GM18520 (cell line): Measurements from ENCODE around the gene SLC3A2.
"Not testable (repeated sequence)": the region's sequence is repeated elsewhere in the genome, so short reads cannot be mapped to it uniquely, and the experiment has no call there.

Experiments used
- ATAC-seq: cut with Tn5 transposase; IDR thresholded peaks from one replicate; pipeline ENCODE4 v1.9.1; 2021; ENCODE audit not compliant: unreplicated experiment

SLC3A2 gene

DNA sequence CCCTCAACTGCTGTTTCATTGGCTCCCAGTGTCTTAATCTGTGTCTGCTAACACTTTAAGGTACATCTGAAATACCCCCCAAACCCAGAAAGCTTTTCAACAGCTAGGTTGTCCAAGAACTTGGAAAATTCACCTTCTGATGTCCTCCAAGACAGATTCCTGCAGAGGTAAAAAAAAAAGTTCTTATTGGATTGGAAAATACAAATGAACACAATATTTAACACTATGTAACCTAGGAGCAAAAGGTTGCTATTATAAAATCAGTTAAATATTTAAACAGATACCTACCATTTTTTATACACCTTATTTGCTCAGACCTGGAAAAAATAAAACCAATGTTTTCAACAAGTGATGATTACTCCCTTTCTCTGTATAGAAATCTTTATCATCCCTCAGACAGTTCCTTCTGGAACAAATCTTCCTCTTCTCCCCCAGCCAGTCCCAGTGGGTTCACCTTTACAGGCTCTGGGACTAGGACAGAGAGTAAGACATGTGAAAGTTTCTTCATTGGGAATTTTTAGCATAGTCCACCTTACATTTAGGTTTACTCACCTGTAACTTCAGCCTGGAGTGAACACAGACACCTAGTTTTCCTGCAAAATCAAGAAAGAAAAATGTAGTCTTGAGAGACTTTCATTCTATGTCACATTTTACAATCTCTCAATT, 28.0 kb upstream of the SLC3A2 start:
- ATAC-seq = no peak

DNA sequence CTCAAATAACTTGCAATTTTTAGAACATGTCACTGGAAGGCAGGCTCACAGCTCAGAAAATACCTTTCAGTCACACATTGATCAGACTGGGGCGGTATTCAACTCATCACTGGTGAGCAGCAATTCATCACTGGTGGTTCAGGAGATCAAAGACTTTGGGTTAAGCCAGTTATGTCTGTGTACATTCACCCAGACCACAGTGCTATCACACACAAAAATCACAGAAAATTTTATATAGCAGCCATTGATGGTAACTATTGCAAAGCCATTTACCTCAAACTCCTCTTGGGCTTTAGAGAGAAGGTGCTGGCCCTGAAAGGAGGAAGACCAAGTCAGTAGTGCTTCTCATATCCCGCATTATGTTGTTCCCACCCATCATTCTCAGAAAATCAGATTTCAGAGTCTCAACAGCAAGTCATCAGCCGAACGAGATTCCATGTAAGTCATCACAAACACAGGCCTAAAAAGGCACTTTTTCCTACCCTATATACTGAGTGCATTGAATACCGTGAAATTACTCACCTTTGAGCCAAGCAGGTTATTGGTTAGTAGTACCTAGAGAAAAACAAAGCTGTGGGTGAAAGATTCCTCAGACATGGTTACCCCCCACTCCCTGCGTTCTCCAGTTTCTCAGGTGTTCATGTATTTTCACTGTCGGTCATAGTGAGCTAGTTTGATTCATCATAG, 27.3 kb upstream of the SLC3A2 start:
- ATAC-seq = no peak

DNA sequence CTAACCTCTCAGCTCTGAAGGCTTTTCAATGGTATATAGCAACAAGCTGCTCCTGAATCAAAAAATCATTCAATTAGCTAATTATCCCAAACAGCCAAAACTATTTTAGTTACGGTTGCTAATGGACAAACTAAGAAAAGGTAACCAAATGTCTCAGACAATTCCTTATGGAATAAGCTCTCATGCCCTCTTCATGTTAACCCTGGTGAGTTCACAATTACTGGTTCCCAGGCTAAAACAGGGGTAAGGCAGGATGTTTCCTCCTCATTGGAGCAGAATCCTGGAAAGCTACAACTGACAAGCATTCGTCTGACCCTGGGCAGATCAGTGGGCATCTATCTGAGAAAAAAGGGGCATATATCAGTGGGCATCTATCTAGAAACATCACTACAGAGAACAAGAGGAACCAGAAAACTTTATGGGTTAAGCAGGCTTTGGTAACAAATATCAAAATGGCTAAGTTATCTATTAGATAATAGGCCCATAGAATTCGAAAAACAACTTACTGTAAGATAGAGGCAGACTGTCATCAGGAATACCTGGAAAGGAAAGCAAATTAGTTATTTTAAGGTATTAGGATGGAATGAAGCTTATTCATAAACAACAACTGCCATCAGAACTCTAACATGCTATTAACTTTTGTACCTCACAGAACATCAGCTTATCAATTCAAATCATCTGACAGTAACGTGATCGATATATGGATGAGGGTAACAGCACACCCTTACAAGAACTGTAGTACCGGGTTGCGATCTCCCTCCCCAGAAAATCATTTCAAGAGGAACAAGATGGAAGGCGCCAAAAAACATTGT, 26.5 kb upstream of the SLC3A2 start:
- ATAC-seq = no peak

DNA sequence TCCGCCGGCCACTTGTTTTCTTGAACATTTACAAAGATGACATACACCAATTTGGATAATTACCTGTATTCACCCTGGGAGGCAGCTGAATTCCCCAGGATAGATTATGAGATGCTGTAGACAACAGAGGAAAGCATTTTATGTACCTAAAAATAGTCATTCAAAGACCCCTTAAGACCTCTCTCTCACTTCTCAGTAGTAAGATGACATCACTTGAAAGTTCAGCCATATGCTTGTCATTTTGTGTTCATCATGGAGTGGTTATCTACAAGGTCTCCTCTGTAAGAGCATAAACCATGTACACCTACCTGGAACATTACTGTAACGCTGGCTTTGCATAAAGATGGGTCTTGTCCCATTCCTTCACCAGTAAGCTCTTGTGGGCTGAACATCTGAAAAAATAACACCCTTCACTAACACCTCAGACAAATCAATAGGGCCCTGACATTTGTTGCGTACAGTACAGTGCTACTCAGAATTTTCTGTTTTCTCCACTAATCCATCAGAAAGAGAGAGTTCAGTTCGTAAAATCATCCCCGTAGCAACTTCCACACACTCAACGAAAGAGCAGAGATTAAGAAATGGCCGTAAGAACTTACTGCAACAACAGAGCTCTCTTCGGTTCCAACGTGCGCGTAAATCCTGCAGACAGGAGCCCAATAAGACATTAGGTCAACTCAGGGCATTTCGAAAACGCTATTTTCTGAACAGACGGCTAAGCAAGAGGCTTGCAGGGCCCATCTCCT, 25.7 kb upstream of the SLC3A2 start:
- no peak for ATAC-seq

DNA sequence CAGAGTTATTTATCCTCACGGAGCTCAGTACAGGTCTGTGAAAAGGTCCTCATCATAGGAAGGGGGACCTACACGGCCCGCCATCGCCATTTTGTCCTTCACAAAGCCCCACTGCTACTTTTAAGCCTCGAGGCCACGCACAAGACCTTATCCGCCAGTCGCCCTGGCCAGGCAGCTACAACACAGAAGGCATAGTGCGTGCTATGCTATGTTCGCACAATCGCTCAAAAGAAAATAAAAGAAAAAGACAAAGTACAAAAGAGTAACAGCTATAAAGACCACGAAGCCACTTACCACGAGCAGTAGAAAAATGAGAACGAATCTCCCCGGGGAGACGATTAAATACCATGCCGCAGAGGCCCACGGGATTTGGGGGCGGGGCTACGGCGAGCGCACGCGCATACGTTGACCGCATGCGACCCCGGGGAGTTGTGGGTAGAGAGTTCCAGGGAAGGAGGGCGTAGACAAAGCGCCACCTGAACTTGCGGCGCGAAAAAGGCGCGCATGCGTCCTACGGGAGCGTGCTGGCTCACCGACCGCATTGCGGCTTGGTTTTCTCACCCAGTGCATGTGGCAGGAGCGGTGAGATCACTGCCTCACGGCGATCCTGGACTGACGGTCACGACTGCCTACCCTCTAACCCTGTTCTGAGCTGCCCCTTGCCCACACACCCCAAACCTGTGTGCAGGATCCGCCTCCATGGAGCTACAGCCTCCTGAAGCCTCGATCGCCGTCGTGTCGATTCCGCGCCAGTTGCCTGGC, 24.9 kb upstream of the SLC3A2 start:
- peak; percentile 87 for ATAC-seq

DNA sequence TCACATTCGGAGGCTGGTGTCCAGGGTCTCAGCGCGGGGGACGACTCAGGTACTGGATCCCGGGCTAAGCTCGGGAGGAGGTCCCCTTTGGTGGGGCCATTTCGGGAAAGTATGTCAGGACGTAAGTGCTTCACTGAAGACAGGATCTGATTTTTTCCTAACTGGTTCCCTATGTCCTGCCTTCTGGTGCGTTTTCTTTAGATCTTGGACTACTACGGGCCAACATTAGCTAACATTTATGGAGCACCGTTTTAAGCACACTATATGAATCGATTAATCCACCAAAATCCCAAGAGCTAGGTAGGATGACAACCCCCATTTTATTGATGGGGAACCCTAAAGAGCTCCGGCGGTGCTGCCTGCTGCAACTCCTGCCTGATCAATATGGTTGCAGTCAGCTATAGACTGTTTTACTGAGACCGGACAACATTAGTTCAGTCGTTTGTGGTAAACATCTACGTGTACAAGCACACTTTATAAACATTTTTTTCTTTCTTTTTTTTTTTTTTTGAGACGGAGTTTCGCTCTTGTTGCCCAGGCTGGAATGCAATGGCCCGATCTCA, 24.3 kb upstream of the SLC3A2 start:
- ATAC-seq = no peak

DNA sequence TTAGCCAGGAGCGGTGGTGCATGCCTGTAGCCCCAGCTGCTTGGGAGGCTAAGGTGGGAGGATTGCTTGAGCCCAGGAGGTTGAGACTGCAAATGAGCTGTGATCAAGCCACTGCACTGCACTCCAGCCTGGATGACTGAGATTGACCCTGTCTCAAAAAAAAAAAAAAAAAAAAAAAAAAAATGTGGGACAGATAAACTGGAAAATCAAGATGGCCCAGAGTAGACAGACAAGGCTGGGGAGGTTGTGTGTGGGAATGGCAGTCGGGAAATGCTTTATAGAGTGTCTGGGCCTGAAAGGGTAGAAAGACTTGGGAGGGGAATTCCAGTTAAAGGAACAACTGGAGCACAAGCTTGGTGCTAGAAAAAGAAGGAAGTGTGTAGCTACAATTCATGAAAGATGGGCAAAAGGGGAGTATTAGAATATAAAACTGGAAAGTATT, 23.1 kb upstream of the SLC3A2 start:
- ATAC-seq = no peak

DNA sequence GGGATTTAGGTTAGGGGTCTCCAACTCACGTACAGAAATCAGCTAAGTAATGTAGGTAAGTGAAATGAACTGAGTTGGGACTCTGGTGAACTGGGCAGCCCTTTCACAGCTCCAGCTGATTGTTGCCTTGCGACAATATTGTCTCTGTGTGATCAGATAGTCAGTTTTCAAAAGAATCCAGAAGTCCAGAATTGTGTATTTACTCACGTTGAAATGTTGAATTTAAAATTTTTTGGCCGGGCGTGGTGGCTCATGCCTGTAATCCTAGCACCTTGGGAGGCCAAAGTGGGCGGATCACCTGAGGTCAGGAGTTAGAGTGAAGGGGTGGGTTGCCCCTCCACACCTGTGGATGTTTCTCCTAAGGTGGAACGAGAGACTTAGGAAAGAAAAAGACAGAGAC, 22.5 kb upstream of the SLC3A2 start:
- no peak for ATAC-seq

DNA sequence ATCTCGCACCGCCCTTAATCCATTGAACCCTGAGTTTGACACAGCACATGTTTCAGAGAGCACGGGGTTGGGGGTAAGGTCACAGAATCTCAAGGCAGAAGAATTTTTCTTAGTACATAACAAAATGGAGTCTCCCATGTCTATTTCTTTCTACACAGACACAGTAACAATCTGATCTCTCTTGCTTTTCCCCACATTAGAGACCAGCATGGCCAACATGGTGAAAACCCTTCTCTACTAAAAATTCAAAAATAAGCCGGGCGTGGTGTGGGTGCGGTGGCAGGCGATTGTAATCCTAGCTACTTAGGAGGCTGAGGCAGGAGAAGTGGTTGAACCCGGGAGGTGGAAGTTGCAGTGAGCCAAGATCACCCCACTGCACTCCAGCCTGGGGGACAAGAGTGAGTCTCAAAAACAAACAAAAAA, 21.4 kb upstream of the SLC3A2 start:
- not testable (repeated sequence) for ATAC-seq

DNA sequence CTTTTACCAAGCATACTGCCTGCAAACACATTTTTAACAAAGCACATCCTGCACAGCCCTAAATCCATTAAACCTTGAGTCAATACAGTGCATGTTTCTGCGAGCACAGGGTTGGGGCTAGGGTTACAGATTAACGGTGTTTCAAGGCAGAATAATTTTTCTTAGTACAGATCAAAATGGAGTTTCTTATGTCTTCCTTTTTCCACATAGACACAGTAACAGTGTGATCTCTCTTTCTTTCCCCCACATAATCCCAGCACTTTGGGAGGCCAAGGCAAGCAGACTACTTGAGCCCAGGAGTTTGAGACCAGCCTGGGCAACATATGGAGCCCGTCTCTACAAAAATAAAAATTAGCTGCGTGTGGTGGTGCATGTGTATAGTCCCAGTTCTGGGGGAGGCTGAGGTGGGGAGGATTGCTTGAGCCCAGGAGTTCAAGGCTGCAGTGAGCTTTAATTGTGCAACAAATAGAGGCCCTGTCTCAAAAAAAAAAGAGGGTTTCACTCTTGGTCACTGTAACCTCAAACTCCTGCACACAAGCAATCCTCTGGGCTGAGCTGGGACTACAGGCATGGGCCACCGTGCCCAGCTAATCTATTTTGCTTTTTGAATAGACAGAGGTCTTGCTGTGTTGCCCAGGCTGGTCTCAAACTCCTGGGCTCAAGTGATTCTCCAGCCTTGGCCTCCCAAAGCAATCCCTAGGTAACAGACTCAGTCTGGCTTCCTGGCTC, 19.7 kb upstream of the SLC3A2 start:
- no peak for ATAC-seq

DNA sequence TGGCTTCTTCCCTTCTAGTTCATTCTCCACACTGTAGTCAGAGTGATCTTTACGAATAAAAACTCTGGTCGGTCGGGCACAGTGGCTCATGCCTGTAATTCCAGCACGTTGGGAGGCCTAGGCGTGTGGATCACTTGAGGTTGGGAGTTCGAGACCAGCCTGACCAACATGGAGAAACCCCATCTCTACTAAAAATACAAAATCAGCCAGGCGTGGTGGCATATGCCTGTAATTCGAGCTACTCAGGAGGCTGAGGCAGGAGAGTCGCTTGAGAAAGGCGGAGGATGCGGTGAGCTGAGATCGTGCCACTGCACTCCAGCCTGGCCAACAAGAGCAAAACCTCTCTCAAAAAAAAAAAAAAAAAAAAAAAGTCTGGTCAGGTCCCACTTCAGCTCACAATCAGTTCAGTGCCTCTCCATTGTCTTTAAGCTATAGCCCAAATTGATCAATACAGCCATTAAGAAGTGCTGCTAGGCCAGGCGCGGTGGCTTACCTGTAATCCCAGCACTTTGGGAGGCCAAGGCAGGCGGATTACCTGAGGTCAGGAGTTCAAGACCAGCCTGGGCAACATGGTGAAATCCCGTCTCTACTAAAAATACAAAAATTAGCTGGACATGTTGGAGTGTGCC, 19.0 kb upstream of the SLC3A2 start:
- ATAC-seq = not testable (repeated sequence)

DNA sequence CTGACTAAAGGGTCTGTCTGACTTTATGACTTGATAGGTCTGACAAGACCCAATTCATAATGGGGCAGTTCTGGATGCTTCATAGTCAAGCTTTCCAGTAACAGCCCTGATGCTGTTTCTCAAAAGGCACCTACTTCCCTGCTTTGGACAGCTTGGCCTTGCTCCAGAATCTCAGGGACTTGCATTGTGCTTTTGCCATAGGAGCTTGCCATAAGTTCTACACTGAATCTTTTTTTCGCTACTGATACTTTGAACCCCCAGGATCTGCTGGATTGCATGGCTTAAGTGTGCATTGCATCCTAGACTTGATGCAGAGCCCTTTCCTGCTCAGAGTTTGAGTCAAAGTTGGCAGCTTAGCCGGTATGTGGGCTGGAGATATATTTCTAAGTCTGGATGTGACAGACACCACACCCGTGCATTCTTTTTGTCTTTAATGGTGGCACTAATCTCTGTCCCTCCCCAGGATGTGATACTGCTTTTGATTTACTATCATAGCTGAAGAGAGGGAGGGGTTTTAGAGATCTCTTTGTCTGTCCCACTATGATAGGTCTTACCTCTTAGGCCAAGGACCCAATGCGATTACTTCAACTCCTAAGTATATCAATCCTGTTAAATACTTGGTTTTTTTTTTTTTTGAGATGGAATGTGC, 16.9 kb upstream of the SLC3A2 start:
- ATAC-seq = no peak

DNA sequence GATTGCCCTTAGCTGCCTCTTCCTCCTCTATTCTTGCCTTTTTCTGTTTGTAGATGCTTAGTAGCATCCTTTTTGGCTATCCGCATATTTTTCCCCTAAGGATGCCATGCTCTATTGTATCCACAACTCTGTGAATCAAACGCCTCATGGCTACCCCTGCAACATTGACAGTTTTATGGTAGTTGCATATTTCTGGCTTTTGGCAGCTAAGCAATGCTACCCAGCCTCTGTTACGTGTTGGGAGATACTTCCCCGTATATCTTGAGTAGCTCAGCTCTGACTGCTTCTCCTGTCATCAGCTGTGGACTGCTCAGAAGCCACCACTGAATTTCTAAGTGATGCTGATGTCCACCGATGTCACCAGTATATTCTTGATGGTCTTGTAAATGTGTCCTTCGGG, 15.1 kb upstream of the SLC3A2 start:
- no peak for ATAC-seq

DNA sequence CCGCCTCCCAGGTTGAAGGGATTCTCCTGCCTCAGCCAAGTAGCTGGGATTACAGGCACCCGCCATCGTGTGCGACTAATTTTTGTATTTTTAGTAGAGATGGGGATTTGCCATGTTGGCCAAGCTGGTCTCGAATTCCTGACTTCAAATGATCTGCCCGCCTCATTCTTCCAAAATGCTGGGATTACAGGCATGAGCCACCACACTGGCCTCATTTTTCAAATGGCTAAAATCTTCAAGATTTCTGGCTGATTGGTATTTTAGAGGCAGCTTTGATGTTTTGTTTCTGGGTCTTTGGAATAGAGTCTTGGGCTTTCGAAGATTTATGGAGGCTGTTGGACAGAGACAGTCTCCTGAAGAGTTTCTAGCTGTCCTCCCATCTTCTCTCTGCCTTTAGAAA, 5.8 kb upstream of the SLC3A2 start:
- no peak for ATAC-seq

DNA sequence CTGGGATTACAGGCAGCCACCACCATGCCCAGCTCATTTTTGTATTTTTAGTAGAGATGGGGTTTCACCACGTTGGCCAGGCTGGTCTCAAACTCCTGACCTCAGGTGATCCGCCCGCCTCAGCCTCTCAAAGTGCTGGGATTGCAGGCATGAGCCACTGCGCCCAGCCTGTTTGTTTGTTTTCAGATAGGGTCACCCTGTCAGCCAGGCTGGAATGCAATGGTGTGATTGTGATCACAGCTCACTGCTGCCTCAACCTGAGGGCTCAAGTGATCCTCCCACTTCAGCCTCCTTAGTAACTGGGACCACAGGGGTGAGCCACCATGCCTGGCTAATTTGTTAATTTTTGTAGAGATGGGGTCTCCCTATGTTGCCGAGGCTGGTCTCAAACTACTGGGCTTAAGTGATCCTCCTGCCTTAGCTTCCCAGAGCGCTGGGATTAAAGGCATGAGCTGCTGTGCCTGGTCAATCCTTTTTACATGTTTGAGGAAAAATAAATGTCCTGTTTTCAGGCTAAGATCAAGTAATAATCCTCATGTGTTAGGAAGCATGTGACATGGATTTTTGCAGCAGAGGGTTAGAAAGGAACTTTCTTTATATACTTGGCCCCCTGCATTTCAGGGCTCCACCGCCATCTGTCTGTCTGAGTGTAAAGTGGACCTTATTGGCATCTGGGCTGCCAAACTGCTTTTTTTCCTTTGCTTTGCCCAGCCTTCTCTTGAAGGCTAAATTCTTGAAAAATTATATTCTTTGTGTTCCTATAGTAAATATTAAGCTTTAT, 4.8 kb upstream of the SLC3A2 start:
- ATAC-seq = no peak

DNA sequence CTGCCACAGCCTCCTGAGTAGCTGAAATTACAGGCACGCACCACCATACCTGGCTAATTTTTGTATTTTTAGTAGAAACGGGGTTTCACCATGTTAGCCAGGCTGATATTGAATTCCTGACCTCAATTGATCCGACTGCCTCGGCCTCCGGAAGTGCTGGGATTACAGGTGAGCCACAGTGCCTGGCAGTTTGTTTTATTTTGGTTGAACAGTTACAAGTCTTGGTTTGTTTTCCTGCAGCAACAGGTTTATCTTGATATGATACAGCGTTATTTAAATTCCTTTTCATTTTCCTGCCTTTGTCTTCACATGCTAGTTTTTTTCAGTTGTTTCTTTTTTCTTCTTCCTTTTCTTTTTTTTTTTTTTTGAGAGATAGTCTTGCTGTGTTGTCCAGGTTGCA, 4.0 kb upstream of the SLC3A2 start:
- no peak for ATAC-seq

DNA sequence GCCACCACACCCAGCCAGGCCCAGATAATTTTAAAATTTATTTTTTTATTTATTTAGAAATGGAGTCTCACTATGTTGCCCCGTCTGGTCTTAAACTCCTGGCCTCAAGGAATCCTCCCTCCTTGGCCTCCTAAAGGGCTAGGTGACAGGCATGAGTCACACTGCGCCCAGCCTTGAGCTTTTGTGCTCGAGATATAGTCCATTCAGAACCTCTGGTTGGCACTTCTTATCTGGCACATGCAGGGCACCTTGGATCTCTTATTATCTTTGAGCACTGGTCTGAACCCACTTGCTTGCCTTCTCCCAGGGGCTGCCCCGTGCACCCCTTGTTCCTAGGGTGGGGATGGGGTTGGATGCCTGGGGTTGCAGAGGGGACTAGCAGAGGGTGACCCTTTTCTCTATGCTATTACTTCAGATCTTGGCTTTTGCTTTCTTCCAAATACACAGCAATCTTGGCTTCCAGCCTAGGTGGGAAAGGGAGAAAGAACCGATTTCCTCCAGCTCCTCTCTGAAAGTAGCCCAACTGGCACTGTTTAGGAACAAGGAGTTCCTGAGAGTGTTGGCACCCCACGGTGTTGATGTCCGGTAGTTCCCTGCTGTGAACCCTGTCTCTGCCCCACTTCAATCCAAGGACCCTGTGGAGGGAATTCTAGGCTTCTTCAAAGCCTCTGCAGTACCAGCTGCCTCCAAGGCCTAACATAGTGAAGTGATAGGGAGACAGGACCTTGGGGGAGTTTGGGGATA, 1.3 kb upstream of the SLC3A2 start:
- ATAC-seq = no peak
